IPS DF 19.7 (cell line): ENCODE data around the gene GLRA2.

ENCODE experiments used
- DNase-seq: peaks from one replicate; pipeline ENCODE4 v3.0.0-alpha.2; 2013; ENCODE audit warnings: low read depth, low spot score

Gene GLRA2

GRCh38 chrX:14529290-14529989 is at the start of gene GLRA2:
GLRA2 (plus strand) TSS chrX:14529536; CDS start chrX:14530058, 522 bp downstream.
- DNase-seq, result peak; percentile 9

GRCh38 chrX:14489437-14489836 is 39.9 kb upstream of the GLRA2 start:
- DNase-seq, result no peak

- DNase-seq, result no peak
Observed at GRCh38 chrX:14491689-14492088, 37.6 kb upstream of the GLRA2 start.

- no peak for DNase-seq
Observed at GRCh38 chrX:14496674-14497073, 32.7 kb upstream of the GLRA2 start.

- no peak for DNase-seq
Observed at GRCh38 chrX:14497184-14497666, 32.1 kb upstream of the GLRA2 start.

- DNase-seq, result no peak
Observed at GRCh38 chrX:14501327-14501726, 28.0 kb upstream of the GLRA2 start.

GRCh38 chrX:14504960-14505538 is 24.3 kb upstream of the GLRA2 start:
- no peak for DNase-seq

- no peak for DNase-seq
Observed at GRCh38 chrX:14505648-14506047, 23.7 kb upstream of the GLRA2 start.

- DNase-seq, result no peak
Observed at GRCh38 chrX:14506866-14507265, 22.5 kb upstream of the GLRA2 start.

- DNase-seq, result no peak
Observed at GRCh38 chrX:14508025-14508690, 21.2 kb upstream of the GLRA2 start.

- no peak for DNase-seq
Observed at GRCh38 chrX:14509325-14510057, 19.8 kb upstream of the GLRA2 start.

GRCh38 chrX:14528629-14529289 is 577 bp upstream of the GLRA2 start:
- DNase-seq, result peak; percentile 2

- no peak for DNase-seq
Observed at GRCh38 chrX:14533867-14534266, 4.5 kb downstream of the GLRA2 start.

- DNase-seq, result no peak
Observed at GRCh38 chrX:14546190-14546589, 16.9 kb downstream of the GLRA2 start.

GRCh38 chrX:14554131-14554715 is 24.9 kb downstream of the GLRA2 start:
- DNase-seq, result no peak

- DNase-seq, result no peak
Observed at GRCh38 chrX:14564058-14564457, 34.7 kb downstream of the GLRA2 start.

- DNase-seq, result no peak
Observed at GRCh38 chrX:14573161-14573560, 43.8 kb downstream of the GLRA2 start.

GRCh38 chrX:14581081-14581480 is 51.7 kb downstream of the GLRA2 start:
- DNase-seq, result no peak

GRCh38 chrX:14584548-14584947 is 55.2 kb downstream of the GLRA2 start:
- no peak for DNase-seq

- DNase-seq, result no peak
Observed at GRCh38 chrX:14590216-14590615, 60.9 kb downstream of the GLRA2 start.
